ENCODE measurements around the gene OR2AG1.
A peak's percentile ranks its signal among the peaks of the same experiment; 100 is the strongest.

The OR2AG1 gene

GRCh38 chr11:6747097-6747668 lies 35.6 kb upstream of the OR2AG1 start:
- TF ChIP-seq CTCF (IDR thresholded peaks at IDR 0.05; ENCODE audit: control extremely low read depth, extremely low read depth, low read depth, missing control alignments): no peak
- POLR2A ChIA-PET: no interaction called here
- CTCF ChIA-PET: interaction anchor here (1.5 to 15.2 kb wide), 5 partner anchors 9 to 368 kb away, joined by 5 to 259 read pairs (median 8); partner anchors contain the start of gene MRPL17
- no peak for DNase-seq (ENCODE audit: extremely low spot score)

GRCh38 chr11:6755303-6755952 lies 27.4 kb upstream of the OR2AG1 start:
- peak; percentile 46 for DNase-seq (ENCODE audit: extremely low spot score)
- TF ChIP-seq CTCF (IDR thresholded peaks at IDR 0.05; ENCODE audit: control extremely low read depth, extremely low read depth, low read depth, missing control alignments): peak; percentile 88
- ChIA-PET CTCF (interaction anchor here (0.6 to 15.2 kb wide), 45 partner anchors 10 to 939 kb away, joined by 3 to 259 read pairs (median 4); partner anchors contain the start of genes MRPL17, OR2AG1, OR2AG2 and ZNF215), POLR2A (no interaction called here)

- no peak for DNase-seq (ENCODE audit: extremely low spot score)
- no peak for TF ChIP-seq CTCF (IDR thresholded peaks at IDR 0.05; ENCODE audit: control extremely low read depth, extremely low read depth, low read depth, missing control alignments)
- ChIA-PET POLR2A (no interaction called here), CTCF (interaction anchor here (0.6 to 15.2 kb wide), 29 partner anchors 10 to 939 kb away, joined by 3 to 259 read pairs (median 5); partner anchors contain the start of genes OR2AG2 and ZNF215)
Observed at GRCh38 chr11:6755953-6756347, 26.9 kb upstream of the OR2AG1 start.

- POLR2A ChIA-PET: no interaction called here
Observed at GRCh38 chr11:6757373-6757967, 25.4 kb upstream of the OR2AG1 start.

GRCh38 chr11:6771926-6772893 lies 10.6 kb upstream of the OR2AG1 start, which contains the start of gene OR2AG2:
Gene OR2AG2 (minus strand): TSS chr11:6771976. CDS start chr11:6768957, 3,019 bp downstream.
- TF ChIP-seq CTCF (IDR thresholded peaks at IDR 0.05; ENCODE audit: control extremely low read depth, extremely low read depth, low read depth, missing control alignments): no peak
- ChIA-PET POLR2A (no interaction called here), CTCF (interaction anchor here (0.7 to 2.8 kb wide), 6 partner anchors 13 to 40 kb away, joined by 3 to 20 read pairs (median 5); no protein-coding TSS in a partner anchor)
- peak; percentile 49 for DNase-seq (ENCODE audit: extremely low spot score)

More at GRCh38 chr11:6757373-6757967, 25.4 kb upstream of the OR2AG1 start:
- peak; percentile 69 for TF ChIP-seq CTCF (IDR thresholded peaks at IDR 0.05; ENCODE audit: control extremely low read depth, extremely low read depth, low read depth, missing control alignments)
- CTCF ChIA-PET: interaction anchor here (0.6 to 15.2 kb wide), 19 partner anchors 10 to 686 kb away, joined by 3 to 259 read pairs (median 4); partner anchors contain the start of gene OR2AG2
- DNase-seq (ENCODE audit: extremely low spot score): peak; percentile 34

All from GM10248 (cell line).